Fibroblast of skin of abdomen (primary cell): ENCODE measurements around the gene CKMT1B.
"Not testable (repeated sequence)": the region's sequence is repeated elsewhere in the genome, so short reads cannot be mapped to it uniquely, and the experiment has no call there.

ENCODE experiments used
- DNase-seq: peaks from one replicate; pipeline ENCODE4 v3.0.0-alpha.2; 2013

The CKMT1B gene

DNA sequence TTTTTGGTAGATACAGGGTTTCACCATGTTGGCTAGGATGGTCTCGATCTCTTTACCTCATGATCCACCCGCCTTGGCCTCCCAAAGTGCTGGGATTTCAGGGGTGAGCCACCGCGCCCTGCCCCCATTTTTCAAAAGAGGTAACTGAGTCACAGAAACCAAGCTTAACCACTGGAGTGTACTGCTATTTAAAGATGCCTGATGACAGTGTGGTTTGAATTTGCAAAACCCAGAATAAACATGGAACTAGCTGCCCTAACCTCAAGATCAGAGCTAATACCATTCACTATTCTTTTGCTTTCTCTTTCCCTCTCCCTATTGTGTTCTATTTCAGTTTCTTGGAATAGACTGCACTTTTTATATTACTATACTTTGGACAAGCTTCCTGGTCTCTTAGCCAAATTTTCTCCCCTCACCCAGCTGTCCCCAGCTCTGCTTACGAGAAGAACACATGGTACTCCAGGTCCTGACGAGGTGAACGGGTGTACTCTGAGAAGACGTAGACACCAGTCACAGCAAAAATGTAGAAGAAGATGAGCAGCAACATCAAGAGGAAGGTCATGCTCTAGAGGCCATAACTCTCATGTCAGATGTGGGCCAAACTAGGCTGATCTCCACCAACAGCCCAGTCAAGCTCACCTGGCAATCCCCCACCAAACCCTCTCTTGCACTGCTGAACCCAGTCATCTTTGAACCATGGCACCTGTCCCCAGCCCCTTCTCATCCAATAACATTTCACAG, 44.8 kb downstream of the CKMT1B start:
- not testable (repeated sequence) for DNase-seq
